HG03565 (cell line): ENCODE results near the gene NPHS1.
"Not testable (repeated sequence)": the region's sequence is repeated elsewhere in the genome, so short reads cannot be mapped to it uniquely, and the experiment has no call there.

Source experiments
- ATAC-seq: cut with Tn5 transposase; IDR thresholded peaks from one replicate; pipeline ENCODE4 v1.9.1; 2021; ENCODE audit warnings: mild to moderate bottlenecking, moderate library complexity; ENCODE audit not compliant: unreplicated experiment

The NPHS1 gene

GRCh38 chr19:35852029-35852780 lies at the start of gene NPHS1:
NPHS1 (minus strand) TSS chr19:35852504; CDS start chr19:35851837, 667 bp downstream.
- ATAC-seq = no peak

GRCh38 chr19:35901055-35901644 lies 48.8 kb upstream of the NPHS1 start:
- no peak for ATAC-seq

GRCh38 chr19:35899547-35900214 lies 47.4 kb upstream of the NPHS1 start:
- peak; percentile 30 for ATAC-seq

- no peak for ATAC-seq
Observed at GRCh38 chr19:35898499-35898809, 46.1 kb upstream of the NPHS1 start.

GRCh38 chr19:35897706-35898451 lies 45.6 kb upstream of the NPHS1 start:
- no peak for ATAC-seq

GRCh38 chr19:35896643-35897040 lies 44.3 kb upstream of the NPHS1 start:
- no peak for ATAC-seq

- ATAC-seq = no peak
Observed at GRCh38 chr19:35895911-35896642, 43.8 kb upstream of the NPHS1 start.

GRCh38 chr19:35894342-35894741 lies 42.0 kb upstream of the NPHS1 start:
- ATAC-seq = no peak

- not testable (repeated sequence) for ATAC-seq
Observed at GRCh38 chr19:35891819-35892218, 39.5 kb upstream of the NPHS1 start.

GRCh38 chr19:35890113-35890650 lies 37.9 kb upstream of the NPHS1 start:
- ATAC-seq = no peak

- ATAC-seq = no peak
Observed at GRCh38 chr19:35889370-35890112, 37.2 kb upstream of the NPHS1 start.

- ATAC-seq = no peak
Observed at GRCh38 chr19:35888398-35888797, 36.1 kb upstream of the NPHS1 start.

- no peak for ATAC-seq
Observed at GRCh38 chr19:35887197-35887596, 34.9 kb upstream of the NPHS1 start.

- no peak for ATAC-seq
Observed at GRCh38 chr19:35885904-35886303, 33.6 kb upstream of the NPHS1 start.

- no peak for ATAC-seq
Observed at GRCh38 chr19:35885225-35885738, 33.0 kb upstream of the NPHS1 start.

- no peak for ATAC-seq
Observed at GRCh38 chr19:35883882-35884281, 31.6 kb upstream of the NPHS1 start.

GRCh38 chr19:35882114-35882832 lies 30.0 kb upstream of the NPHS1 start:
- ATAC-seq = no peak

- no peak for ATAC-seq
Observed at GRCh38 chr19:35879770-35880317, 27.5 kb upstream of the NPHS1 start.

GRCh38 chr19:35879068-35879467 lies 26.8 kb upstream of the NPHS1 start:
- ATAC-seq = no peak
